ENCODE data around the gene FBXO31.
A peak's percentile ranks its signal among the peaks of the same experiment; 100 is the strongest.

Gene FBXO31

DNA sequence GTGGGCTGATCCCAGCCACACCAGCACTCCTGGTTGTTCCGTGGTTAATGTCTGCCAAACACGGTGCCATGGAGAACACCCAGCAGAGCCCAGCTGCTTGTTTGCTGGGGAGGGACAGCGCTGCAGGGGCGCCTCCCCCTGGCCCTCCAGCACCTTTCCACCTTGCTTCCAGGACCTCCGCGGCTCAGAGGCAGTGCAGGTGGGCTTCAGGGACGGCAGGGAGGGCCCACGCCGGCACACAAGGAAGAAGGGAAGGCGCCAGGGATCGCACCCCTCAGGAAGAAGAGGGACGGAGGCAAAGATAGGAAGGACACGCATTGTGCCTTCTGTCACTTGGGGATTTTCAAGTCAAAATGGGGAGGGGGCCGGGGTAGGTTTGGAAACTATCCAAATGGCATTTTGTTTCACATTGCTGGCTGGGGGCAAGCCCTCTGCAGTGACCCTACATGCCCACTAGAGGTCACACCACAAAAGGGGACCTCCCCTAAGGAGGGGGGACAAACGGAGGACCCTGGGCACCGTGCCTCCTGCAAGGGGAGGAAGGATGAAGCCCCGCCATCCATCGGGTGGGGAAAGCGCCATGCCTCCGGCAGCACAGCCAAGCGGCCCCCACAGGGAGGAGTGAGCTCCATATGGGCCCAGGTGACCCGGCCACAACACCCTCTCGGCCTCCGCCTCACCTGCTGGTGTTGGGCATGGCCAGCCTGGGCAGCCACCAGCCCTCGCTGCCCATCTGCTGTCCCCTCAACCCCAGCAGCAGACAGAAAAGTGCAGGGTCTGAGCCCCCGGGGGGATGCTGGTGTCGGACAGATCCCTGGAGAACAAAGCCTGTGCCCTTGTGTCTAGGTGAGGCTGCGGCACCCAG is 58.9 kb downstream of the FBXO31 start:
- DNase-seq = peak; percentile 92

DNA sequence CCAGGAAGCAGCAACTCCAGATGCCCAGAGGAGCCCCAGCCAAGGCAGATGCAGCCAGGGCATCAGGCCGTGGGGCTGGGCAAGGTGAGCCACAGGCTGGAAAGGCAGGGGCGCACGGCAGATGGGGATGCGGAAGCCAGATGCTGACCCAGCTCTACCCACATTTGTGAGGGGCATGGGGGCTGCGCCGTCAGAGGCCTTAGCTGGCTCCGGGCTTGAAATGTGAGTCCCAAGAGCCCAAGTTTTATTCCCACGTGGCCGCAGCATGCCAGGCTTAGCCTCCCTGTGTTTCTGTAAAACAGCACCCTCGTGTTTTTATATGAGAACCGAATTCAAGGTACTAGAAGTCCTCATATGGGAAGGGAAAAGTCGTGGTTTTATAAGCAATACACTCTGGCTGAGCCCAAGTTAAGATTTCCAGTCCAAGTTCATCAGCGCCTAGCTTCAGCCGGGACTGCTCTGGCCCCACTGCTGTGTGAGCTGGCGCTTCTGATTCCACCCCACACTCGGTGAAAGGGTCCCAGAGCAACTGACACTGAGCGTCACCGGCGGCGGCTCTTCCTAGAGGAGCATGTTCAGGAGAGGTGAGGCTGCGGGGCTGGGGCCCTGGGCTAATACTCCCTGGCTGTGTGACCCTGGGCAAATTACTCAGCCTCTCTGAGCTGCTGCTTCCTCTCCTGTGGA is 59.7 kb downstream of the FBXO31 start:
- no peak for DNase-seq

DNA sequence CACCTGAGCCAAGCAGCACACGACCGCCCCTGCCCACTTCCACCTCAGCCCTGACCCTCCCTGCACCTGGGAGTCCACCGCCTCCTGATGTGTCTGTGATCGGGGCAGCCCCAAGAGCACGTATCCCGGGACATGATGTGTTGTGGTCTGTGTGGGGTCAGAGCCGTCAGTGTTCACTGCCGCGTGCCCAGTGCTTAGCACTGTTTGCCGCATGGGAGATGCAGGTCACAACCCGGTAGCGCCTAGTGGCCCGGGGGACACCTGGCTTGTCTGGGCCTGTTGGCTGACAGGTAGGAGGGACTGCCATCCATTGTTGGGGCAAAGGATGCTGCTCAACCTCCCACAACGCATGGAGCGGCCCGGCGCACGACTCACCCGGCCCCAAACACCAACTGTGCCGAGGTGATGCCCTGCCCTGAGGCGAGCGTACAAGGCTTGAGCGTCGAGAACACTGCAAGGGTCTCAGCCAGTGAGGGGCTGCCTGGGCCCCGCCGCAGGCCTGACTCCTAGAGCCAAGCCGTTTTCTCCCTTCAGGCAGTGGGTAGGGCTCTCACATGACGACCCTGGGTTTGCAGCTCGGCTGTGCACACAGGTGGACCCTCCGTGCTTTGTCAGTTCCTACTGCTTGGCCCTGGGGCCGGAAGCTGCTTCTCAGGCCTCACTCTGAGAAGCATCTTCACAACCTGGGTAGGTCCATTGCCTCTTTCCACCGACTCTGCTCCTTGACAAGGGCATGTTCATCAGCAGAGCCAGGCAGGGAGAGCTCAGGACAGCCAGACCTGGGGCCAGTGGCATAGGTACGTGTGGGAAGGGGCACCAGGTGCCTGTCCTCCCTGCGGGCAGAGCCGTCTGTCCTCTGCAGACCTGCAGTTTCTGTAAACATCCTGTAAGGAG is 60.5 kb downstream of the FBXO31 start:
- DNase-seq = no peak

DNA sequence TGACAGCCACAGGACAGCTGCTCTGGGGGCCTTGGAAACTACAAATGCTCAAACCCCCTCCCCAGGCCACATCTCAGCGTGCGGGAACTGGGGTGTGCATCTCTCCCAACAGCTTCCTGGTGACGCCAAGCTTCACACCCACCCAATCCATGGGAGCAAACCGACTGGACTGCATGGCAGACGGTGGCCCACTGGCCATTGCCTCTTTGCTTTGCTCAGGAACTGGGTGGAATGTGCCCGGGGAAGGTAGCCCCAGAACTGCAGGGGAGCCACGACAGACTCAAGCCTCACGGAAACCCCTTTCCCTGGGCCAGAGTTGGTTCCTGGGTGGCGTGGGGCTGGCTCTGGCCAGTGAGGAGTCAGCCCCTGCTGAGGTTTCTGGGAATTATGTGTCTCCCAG is 61.2 kb downstream of the FBXO31 start:
- no peak for DNase-seq

DNA sequence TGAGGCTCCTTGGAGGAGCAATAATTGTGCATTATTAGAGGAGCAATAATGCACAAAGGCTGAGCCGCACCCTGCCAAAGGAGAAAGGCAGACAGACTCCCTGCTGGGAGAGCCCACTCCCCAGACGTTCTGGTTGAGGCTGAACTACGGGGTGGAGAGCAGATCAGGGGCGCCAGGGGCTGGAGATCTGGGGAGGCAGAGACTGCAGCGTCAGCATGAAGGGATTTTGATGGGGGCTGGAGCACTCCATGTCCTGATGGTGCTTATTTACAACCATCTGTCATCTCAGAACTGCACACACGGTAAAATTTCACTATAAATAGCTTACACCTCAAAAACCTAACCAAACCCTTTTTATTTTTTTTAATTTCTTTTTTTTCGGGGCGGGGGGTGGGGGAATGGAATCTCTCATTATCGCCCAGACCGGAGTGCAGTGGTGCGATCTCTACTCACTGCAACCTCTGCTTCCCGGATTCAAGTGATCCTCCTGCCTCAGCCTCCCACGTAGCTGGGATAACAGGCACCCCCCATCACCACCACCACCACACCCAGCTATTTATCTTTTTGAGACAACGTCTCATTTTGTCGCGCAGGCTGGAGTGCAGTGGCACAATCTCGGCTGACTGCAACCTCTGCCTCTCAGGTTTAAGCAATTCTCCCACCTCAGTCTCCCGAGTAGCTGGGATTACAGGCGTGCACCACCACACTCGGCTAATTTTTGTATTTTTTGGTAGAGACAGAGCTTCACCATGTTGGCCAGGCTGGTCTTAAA is 62.1 kb downstream of the FBXO31 start:
- no peak for DNase-seq

DNA sequence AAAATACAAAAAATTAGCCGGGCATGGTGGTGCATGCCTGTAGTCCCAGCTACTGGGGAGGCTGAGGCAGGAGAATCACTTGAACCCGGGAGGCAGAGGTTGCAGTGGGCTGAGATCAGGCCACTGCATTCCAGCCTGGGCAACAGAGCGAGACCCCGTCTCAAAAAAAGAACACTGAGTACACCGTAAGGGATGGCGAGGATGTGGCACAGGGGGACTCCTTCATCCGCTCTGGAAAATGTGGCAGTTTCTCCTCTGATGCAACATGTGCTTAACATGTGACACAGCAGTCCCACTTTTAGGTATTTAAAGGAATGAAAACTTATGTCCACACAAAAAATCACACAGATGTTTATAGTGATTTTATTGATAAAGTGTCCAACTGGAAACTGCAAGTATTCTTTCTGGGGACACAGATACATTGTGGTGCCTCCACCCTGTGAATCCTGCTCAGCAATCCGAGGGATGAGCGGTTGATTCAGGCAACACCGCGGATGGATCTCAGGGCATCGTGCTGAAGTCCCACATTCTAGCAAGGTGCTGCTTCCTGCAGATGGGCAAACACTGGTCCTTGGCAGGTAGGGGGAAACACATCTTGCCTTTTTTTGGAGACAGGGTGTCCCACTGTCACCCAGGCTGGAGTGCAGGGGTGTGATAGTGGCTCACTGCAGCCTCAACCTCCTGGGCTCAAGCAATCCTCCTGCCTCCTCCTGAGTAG is 62.9 kb downstream of the FBXO31 start:
- DNase-seq = no peak

DNA sequence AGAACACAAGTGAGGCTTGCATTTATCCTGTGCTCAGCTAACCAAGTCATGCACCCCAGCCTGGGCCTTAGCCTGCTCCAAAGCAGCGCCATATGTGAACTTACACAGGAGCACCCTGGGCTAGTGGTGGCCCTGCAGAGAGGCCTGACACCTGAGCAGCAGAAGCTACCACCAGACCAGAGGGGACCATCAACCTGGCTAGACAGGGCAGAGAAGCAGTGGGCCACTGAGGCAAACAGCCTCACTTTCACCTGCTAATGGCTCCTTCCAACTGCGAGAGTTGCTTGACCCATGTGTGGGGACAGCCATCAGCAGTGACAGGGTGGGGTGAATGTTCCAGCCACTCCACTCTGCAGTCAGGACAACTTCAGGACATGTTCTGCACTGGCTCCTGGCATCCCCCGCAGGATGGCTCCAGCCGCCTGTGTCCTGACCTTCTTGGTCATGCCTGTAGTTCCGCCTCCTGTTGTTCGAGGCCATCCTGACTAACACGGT is 63.5 kb downstream of the FBXO31 start:
- DNase-seq = no peak

DNA sequence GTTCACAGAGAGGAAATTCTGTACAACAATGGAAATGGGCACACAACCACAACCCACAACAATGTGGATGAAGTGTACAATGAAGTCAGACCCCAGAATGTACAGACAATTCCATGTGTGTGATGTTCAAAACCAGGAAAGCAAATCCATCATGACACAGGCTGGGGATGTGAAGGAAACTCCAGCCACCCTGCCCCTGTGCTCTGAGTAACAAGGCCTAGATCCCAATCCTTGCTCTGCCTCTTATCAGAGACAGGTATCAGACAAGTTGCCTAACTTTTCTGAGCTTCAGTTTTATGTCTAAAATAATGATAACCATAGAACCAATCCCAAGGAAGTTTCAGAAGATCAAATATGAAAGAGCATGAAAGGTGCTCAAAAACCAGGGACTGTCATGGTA is 64.6 kb downstream of the FBXO31 start:
- no peak for DNase-seq

DNA sequence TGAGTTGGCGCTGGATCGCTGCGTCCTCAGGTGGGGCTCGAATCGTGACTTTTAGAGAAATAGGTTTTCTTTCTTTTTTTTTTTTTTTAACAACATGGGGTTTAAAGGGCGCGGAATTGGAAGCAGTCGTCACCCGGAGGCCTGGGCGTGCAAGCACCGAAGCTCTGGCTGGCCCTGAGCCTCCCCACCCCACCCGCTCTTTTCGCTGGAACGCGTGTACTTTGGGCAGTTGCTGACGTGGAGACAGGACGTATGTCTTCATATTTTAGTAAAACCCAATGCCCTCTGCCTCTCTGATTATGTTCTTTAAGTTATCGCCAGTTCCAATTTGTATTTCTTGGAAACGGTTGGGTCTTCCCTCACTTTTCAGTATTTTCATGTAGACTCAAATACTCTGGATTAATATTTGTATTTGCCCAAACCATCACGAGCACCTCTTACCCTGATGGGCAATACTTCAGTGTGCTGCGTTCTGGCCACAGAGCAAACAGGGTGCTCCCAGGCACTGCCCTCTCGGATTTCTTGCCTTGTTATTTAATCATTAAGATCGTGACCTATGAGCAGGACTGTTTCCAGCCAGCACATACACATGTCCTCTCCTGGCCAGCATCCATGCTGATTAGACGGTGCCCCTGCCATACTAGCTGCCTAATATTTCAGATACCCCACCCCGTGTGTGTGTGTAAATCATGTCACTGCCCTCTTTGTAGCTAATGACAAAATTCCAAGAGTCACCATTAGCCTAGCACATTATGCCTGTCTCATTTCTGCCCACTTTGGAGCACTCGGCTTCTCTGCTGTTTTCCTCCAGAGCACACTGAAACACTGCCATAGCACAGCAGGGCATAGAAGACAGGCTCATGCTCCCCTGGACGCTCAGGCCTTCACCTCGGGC is 65.6 kb downstream of the FBXO31 start:
- peak; percentile 57 for DNase-seq

DNA sequence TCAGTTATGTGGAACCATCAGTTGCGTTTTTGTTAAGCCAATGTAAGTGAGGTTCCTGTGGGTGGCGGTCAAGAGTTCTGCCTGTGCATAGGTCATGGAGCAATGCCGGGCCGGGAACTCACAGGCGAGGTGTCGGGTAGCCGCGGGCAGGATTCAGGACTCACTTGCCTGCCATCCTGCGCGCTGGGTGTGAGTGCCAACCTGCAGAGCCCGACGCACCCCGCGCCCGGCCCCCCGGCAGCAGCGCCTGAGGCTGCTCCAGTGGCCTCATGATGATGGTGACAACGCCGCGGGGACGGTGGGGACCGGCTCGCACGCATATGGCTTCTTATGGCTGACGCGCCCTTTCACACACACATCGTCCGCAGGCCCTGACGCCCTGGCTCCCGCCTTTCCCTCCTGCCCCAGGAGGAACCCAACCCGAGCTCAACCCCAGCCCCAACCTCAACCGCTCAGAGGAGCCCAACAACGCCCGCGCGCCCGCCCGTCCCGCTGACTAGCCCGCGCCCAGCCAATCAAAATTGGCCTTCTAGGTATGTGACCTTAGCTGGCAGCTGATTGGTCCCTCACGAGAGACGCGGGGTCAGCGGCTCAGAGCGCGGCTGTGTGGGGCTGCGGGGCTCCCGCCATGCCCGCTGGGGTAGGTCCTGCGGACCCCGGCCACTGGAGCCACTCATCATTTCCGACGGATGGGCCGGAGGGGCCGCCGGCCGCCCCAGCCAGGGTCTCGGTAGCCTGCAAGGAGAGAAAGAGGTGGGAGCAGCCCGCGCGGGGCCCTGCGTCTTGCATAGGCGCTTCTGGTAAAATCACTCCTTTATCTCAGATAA is 66.4 kb downstream of the FBXO31 start, which contains the start of gene C16orf95:
C16orf95 (minus strand) TSS at position 470 of the 827 bp plus-strand sequence; CDS start at position 320, 150 bp downstream.
- DNase-seq = peak; percentile 99

DNA sequence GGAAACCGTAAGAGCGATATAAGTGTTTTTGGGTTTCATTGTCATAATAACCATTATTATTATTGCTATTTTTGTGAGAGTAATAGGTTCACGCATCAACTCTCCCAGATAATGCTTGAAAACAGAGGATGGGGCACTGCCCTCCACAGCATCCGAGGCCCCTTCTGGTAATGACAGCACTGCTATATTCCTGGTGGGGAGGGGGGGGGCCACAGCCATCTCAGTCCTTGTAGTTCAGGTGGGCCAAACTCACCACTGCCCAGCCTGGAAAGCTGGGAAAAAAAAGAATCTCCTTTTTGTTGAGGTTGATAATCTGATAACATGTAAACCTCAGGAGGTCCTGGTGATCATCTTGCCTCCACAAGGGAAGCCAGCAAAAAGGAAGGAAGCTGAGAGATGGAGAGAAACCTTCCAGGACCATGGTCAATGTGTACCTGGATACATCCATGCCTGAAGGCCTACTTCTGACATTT is 67.1 kb downstream of the FBXO31 start:
- no peak for DNase-seq

DNA sequence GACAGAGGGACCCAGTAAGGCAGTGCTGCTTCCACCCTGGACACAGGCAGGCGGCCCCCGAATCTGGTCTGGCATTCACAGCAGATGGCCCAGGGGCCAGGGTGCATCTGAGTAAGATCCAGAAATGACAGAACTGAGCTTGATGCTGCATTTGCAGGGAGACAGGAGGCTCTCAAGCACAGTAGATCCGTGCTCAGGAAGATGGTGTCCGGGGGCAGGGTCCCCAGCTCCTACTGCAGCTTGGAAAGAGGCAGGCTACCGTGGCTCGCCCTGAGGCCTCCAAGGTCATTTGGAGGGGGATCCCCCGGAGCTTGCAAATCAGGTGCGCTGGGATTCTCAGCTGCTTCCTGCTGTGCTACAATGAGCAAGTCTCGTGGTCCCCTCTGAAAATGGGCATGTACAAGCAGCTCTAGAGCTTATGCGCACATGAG is 68.6 kb downstream of the FBXO31 start:
- DNase-seq = no peak

DNA sequence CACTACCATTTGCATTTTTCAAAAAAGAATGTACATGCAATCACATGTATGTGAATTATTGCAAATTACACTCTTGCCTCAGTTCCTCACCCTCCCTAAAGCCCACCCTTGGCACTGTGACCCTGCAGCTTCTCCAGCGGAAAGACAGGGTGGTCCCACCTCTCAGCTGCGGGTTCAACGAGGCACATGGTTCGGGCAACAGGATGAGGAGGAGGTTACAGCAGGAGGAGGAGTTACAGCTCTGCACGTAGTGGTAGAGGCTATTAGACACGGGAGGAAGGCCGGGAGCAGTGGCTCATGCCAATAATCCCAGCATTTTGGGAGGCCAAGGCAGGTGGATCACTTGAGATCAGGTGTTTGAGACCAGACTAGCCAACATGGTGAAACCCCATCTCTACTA is 71.6 kb downstream of the FBXO31 start:
- no peak for DNase-seq

DNA sequence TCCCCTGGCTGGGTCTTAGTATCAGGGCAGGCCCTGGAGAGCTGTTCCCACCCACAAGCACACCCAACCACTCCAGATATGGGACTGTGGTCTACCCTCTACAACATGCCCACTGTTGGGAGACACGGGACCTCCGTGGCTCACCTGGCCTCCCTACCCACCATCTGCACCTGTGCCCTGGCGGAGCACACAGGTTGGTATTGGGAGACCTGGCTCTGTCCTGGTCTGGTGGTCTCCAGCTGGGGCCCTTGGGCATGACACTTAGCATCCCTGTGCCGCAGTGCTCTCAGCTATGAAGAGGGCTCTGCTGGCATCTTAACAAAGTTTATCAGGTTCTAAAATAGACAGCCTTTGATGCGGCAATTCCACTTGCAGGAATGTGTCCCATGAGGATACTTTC is 72.2 kb downstream of the FBXO31 start:
- no peak for DNase-seq

DNA sequence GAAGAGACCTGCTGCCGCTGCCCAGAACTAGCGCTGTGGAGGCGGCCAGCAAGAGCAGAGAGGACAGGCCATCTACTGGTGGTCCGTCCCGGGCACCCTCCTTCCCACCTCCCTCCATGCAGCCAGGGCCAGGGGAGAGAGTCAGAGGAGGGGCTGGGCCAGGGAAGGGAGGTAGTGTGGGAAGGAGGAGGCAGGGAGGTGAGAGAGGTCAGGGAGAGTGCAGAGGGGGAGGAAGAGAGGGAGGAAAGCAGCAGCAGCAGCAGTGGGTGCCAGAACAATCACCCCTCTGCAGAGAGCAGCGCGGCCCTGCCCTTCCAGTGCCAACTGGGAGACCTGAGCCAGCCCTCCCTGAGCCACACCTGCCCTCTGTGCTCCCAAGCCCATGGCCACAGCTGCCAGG is 73.0 kb downstream of the FBXO31 start:
- DNase-seq = no peak

DNA sequence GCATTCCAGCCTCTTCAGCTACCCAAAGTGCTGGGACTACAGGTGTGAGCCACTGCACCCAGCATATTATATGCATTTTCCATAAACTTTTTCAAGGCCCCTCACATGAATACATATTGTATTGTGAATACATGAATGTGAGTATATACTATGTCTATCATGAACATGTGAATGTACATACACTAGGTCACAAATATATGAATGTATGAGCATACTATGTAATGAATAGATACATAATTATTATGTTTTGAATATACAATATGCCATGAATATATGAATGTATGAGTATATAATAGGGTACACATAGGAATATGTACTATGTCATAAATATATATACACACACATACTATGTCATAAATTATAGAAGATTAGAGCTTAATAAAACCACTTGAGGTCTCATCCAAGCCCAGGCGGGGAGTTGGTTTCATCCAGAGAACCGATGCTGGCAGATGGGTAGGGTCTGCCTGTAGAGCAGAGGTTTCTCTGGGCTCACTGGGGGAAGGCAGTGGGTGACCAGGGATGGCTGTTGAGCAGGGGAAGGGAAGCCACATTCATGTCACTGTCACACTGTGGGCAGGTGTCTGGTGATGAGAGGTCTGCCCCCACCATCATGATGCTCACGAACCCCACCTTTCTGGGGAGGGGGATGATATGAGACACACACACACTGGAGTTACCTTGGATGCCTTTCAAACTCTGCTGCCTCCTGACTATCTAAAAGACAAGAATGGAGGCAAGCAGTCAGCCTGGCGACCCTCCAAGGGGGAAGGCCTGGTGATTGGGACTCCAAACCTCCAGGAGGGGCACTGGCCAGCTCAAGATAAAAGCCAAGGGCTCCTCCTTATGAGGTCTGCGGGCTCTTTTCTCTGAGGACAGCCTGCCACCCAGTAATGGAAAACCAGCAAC is 73.7 kb downstream of the FBXO31 start:
- DNase-seq = no peak

DNA sequence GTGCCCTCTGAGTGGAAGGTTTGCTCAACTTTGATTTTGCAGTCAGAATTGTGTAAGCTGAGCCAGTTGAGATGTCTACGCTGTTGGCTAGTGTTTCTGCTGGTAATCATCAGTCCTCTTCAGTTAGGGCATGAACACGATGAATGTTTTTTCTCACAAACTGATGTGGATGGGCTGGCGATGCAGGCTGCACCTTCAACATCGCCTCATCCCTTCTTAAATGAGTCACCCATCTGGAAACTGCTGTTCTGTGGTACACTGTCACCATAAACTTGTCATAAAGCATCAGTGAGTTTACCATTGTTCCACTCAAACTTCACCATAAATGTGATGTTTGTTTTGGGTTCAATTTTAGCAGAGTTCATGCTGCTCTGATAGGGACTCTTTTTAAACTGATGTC is 74.8 kb downstream of the FBXO31 start:
- DNase-seq = no peak

DNA sequence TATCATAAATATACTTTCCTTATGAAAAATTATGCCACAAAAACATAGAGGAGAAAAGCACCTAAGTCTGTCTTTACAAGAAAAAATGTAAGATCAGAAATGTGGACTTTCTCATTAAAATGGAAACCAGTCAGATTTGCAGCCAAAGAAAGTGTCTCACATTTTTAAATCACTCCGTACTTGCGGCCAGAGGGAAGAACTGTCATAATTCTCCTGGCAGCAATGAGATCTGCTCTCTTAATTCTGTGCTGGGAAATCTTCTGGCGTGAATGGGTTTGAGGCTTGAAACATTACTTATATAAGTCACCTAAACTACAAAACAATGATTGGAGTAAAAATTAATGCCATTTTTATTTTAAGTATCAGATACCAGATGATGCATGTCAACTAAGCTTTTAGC is 77.1 kb downstream of the FBXO31 start:
- no peak for DNase-seq

Measured in 8988T (cell line).